ENCODE measurements around the gene RAB28.
"Not testable (repeated sequence)": the region's sequence is repeated elsewhere in the genome, so short reads cannot be mapped to it uniquely, and the experiment has no call there.

The RAB28 gene

GRCh38 chr4:13396161-13396560, 88.0 kb downstream of the RAB28 start:
- Histone ChIP-seq H2BK5ac (ENCODE audit: low read length) (no peak overlapping the region), H3K23ac (ENCODE audit: low read depth, low read length, poor library complexity) (no peak overlapping the region), H3K9ac (ENCODE audit: low read depth, low read length, poor library complexity) (no peak overlapping the region), H3K9me3 (replicated peaks in 1 of 2; ENCODE audit: control insufficient read depth in 2 of 2, insufficient read depth in 1 of 2, low read depth in 1 of 2, low read length in 2 of 2) (no peaks in the 10 kb centered on the region), H4K8ac (ENCODE audit: low read depth, low read length) (no peak overlapping the region), H3K79me1 (ENCODE audit: low read depth, low read length) (no peaks in the 10 kb centered on the region), H3K27me3 (ENCODE audit: control insufficient read depth in 3 of 3, insufficient read depth in 3 of 3, low read depth in 1 of 3, low read length in 3 of 3) (no peaks in the 10 kb centered on the region), H3K27ac (replicated peaks; ENCODE audit: low read length) (no peak overlapping the region), H2BK120ac (ENCODE audit: low read depth, low read length) (no peak overlapping the region), H2BK15ac (ENCODE audit: low read length) (no peak overlapping the region), H2BK12ac (ENCODE audit: low read length) (no peak overlapping the region), H3K4me3 (ENCODE audit: low read length in 2 of 2) (no peak overlapping the region), H3K36me3 (replicated peaks in 1 of 2; ENCODE audit: control insufficient read depth in 2 of 2, insufficient read depth in 2 of 2, low read length in 2 of 2) (no peaks in the 10 kb centered on the region), H4K91ac (ENCODE audit: low read depth, low read length, poor library complexity) (no peak overlapping the region), H3K14ac (ENCODE audit: low read length) (no peak overlapping the region), H3K4me2 (ENCODE audit: insufficient read depth, low read length, poor library complexity, severe bottlenecking) (no peak overlapping the region), H2AFZ (ENCODE audit: low read length) (no peak overlapping the region), H3K4ac (ENCODE audit: low read length) (no peak overlapping the region), H2AK5ac (ENCODE audit: low read depth, low read length) (no peak overlapping the region), H3K4me1 (ENCODE audit: control insufficient read depth in 2 of 2, insufficient read depth in 1 of 2, low read depth in 1 of 2, low read length in 2 of 2) (no peaks in the 10 kb centered on the region), H3K18ac (ENCODE audit: low read length) (no peak overlapping the region)
- no peak for DNase-seq (ENCODE audit: low spot score)
- no CpG with 5 or more reads among the region's 1 CpG for WGBS, 2 donors (ENCODE audit: extremely low coverage in 2 of 2, insufficient read length in 2 of 2, insufficient replicate concordance in 1 of 2)

DNA sequence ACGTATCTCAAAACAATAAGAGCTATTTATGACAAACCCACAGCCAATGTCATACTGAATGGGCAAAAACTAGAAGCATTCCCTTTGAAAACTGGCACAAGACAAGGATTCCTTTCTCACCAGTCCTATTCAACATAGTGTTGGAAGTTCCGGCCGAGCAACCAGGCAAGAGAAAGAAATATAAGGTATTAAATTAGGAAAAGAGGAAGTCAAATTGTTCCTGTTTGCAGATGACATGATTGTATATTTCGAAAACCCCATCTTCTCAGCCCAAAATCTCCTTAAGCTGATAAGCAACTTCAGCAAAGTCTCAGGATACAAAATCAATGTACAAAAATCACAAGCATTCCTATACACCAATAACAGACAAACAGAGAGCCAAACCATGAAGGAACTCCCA, 94.2 kb downstream of the RAB28 start:
- H4K8ac ChIP-seq (ENCODE audit: low read depth, low read length); H2AK5ac ChIP-seq (ENCODE audit: low read depth, low read length); H3K9ac ChIP-seq (ENCODE audit: low read depth, low read length, poor library complexity); H2BK120ac ChIP-seq (ENCODE audit: low read depth, low read length); H2BK15ac ChIP-seq (ENCODE audit: low read length); H3K4ac ChIP-seq (ENCODE audit: low read length); H3K9me3 ChIP-seq (replicated peaks in 1 of 2; ENCODE audit: control insufficient read depth in 2 of 2, insufficient read depth in 1 of 2, low read depth in 1 of 2, low read length in 2 of 2); H3K79me1 ChIP-seq (ENCODE audit: low read depth, low read length); H3K27ac ChIP-seq (replicated peaks; ENCODE audit: low read length); H3K14ac ChIP-seq (ENCODE audit: low read length); H4K91ac ChIP-seq (ENCODE audit: low read depth, low read length, poor library complexity); H3K18ac ChIP-seq (ENCODE audit: low read length); H3K4me2 ChIP-seq (ENCODE audit: insufficient read depth, low read length, poor library complexity, severe bottlenecking); H3K4me1 ChIP-seq (ENCODE audit: control insufficient read depth in 2 of 2, insufficient read depth in 1 of 2, low read depth in 1 of 2, low read length in 2 of 2); H3K27me3 ChIP-seq (ENCODE audit: control insufficient read depth in 3 of 3, insufficient read depth in 3 of 3, low read depth in 1 of 3, low read length in 3 of 3); H3K4me3 ChIP-seq (ENCODE audit: low read length in 2 of 2); H2AFZ ChIP-seq (ENCODE audit: low read length); H3K36me3 ChIP-seq (replicated peaks in 1 of 2; ENCODE audit: control insufficient read depth in 2 of 2, insufficient read depth in 2 of 2, low read length in 2 of 2); DNase-seq (ENCODE audit: low spot score); H3K23ac ChIP-seq (ENCODE audit: low read depth, low read length, poor library complexity); H2BK12ac ChIP-seq (ENCODE audit: low read length); H2BK5ac ChIP-seq (ENCODE audit: low read length): not testable (repeated sequence)
- no CpG with 5 or more reads among the region's 4 CpGs for WGBS, 2 donors (ENCODE audit: extremely low coverage in 2 of 2, insufficient read length in 2 of 2, insufficient replicate concordance in 1 of 2)

DNA sequence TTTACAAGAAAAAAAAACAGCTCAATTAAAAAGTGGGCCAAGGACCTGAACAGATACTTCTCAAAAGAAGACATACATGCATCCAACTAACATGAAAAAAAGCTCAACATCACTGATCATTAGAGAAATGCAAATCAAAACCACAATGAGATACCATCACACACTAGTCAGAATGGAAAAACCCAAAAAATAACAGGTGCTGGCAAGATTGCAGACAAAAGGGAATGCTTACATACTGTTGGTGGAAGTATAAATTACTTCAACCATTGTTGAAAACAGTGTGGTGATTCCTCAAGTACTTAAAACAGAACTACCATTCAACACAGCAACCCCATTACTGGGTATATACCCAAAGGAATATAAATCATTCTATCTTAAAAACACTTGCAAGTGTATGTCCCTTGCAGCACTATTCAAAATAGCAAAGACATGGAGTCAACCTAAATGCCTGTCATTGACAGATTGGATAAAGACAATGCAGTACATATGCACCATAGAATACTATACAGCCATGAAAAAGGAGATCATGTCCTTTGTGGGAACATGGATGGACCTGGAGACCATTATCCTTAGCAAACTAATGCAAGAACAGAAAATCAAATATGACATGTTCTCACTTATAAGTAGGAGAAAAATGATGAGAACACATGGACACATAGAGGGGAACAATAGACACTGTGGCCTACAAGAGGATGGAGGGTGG, 97.6 kb downstream of the RAB28 start:
- no peaks in the 10 kb centered on the region for H3K36me3 ChIP-seq (replicated peaks in 1 of 2; ENCODE audit: control insufficient read depth in 2 of 2, insufficient read depth in 2 of 2, low read length in 2 of 2)
- H2AK5ac ChIP-seq (ENCODE audit: low read depth, low read length) = no peak overlapping the region
- no peak overlapping the region for H3K18ac ChIP-seq (ENCODE audit: low read length)
- no peak overlapping the region for H2BK15ac ChIP-seq (ENCODE audit: low read length)
- H3K9ac ChIP-seq (ENCODE audit: low read depth, low read length, poor library complexity) = no peak overlapping the region
- peaks cover 0 to 14% of the 10 kb centered on the region in 2 donors for H3K9me3 ChIP-seq (replicated peaks in 1 of 2; ENCODE audit: control insufficient read depth in 2 of 2, insufficient read depth in 1 of 2, low read depth in 1 of 2, low read length in 2 of 2)
- H3K79me1 ChIP-seq (ENCODE audit: low read depth, low read length) = no peaks in the 10 kb centered on the region
- no peak for DNase-seq (ENCODE audit: low spot score)
- no peak overlapping the region for H4K91ac ChIP-seq (ENCODE audit: low read depth, low read length, poor library complexity)
- H2BK5ac ChIP-seq (ENCODE audit: low read length) = no peak overlapping the region
- no peak overlapping the region for H2BK120ac ChIP-seq (ENCODE audit: low read depth, low read length)
- no peaks in the 10 kb centered on the region for H3K4me1 ChIP-seq (ENCODE audit: control insufficient read depth in 2 of 2, insufficient read depth in 1 of 2, low read depth in 1 of 2, low read length in 2 of 2)
- no peak overlapping the region for H4K8ac ChIP-seq (ENCODE audit: low read depth, low read length)
- no peak overlapping the region for H3K14ac ChIP-seq (ENCODE audit: low read length)
- no peak overlapping the region for H2BK12ac ChIP-seq (ENCODE audit: low read length)
- H2AFZ ChIP-seq (ENCODE audit: low read length) = no peak overlapping the region
- no peaks in the 10 kb centered on the region for H3K27me3 ChIP-seq (ENCODE audit: control insufficient read depth in 3 of 3, insufficient read depth in 3 of 3, low read depth in 1 of 3, low read length in 3 of 3)
- H3K4me2 ChIP-seq (ENCODE audit: insufficient read depth, low read length, poor library complexity, severe bottlenecking) = no peak overlapping the region
- H3K4ac ChIP-seq (ENCODE audit: low read length) = no peak overlapping the region
- H3K27ac ChIP-seq (replicated peaks; ENCODE audit: low read length) = no peak overlapping the region
- no peak overlapping the region for H3K23ac ChIP-seq (ENCODE audit: low read depth, low read length, poor library complexity)
- H3K4me3 ChIP-seq (ENCODE audit: low read length in 2 of 2) = no peak overlapping the region

DNA sequence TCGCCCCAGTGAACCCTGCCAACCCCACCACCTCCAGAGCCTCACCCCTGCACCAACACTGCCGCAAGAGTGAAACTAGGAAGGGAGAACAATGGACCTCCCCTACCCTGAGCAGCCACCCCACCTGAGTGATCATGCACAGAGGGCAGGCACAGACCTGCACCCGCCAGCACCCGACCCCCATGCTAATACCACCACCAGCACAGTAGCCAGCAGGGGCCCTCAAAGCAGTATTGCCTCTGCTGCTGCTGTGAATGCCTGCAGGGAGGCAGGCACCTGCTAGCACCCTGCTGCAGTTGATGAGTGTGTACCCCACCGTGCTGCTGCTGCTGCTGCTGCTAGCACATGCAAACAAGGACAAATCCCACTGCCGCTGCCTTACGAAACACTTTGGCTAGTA, 100.1 kb downstream of the RAB28 start:
- H2BK15ac ChIP-seq (ENCODE audit: low read length) = no peak overlapping the region
- H3K4me1 ChIP-seq (ENCODE audit: control insufficient read depth in 2 of 2, insufficient read depth in 1 of 2, low read depth in 1 of 2, low read length in 2 of 2) = no peaks in the 10 kb centered on the region
- no peak overlapping the region for H2BK12ac ChIP-seq (ENCODE audit: low read length)
- peaks cover 0 to 10% of the 10 kb centered on the region in 2 donors for H3K36me3 ChIP-seq (replicated peaks in 1 of 2; ENCODE audit: control insufficient read depth in 2 of 2, insufficient read depth in 2 of 2, low read length in 2 of 2)
- H3K23ac ChIP-seq (ENCODE audit: low read depth, low read length, poor library complexity) = no peak overlapping the region
- H3K9ac ChIP-seq (ENCODE audit: low read depth, low read length, poor library complexity) = no peak overlapping the region
- H2AK5ac ChIP-seq (ENCODE audit: low read depth, low read length) = no peak overlapping the region
- H3K14ac ChIP-seq (ENCODE audit: low read length) = no peak overlapping the region
- no peaks in the 10 kb centered on the region for H3K79me1 ChIP-seq (ENCODE audit: low read depth, low read length)
- no peak overlapping the region for H4K91ac ChIP-seq (ENCODE audit: low read depth, low read length, poor library complexity)
- no peak overlapping the region for H2BK120ac ChIP-seq (ENCODE audit: low read depth, low read length)
- peak overlapping the region; percentile 20 for H3K18ac ChIP-seq (ENCODE audit: low read length)
- no CpG with 5 or more reads among the region's 7 CpGs for WGBS, 2 donors (ENCODE audit: extremely low coverage in 2 of 2, insufficient read length in 2 of 2, insufficient replicate concordance in 1 of 2)
- H3K4me3 ChIP-seq (ENCODE audit: low read length in 2 of 2) = peak overlapping the region in 1 of 2 donors; percentile 9
- H3K4ac ChIP-seq (ENCODE audit: low read length) = no peak overlapping the region
- no peak overlapping the region for H3K4me2 ChIP-seq (ENCODE audit: insufficient read depth, low read length, poor library complexity, severe bottlenecking)
- no peak overlapping the region for H3K27ac ChIP-seq (replicated peaks; ENCODE audit: low read length)
- H2AFZ ChIP-seq (ENCODE audit: low read length) = no peak overlapping the region
- no peaks in the 10 kb centered on the region for H3K27me3 ChIP-seq (ENCODE audit: control insufficient read depth in 3 of 3, insufficient read depth in 3 of 3, low read depth in 1 of 3, low read length in 3 of 3)
- H3K9me3 ChIP-seq (replicated peaks in 1 of 2; ENCODE audit: control insufficient read depth in 2 of 2, insufficient read depth in 1 of 2, low read depth in 1 of 2, low read length in 2 of 2) = peaks cover 0 to 14% of the 10 kb centered on the region in 2 donors
- no peak for DNase-seq (ENCODE audit: low spot score)
- H2BK5ac ChIP-seq (ENCODE audit: low read length) = no peak overlapping the region
- H4K8ac ChIP-seq (ENCODE audit: low read depth, low read length) = no peak overlapping the region

Measured in neuronal stem cell (in vitro differentiated cells).